CD4-positive, alpha-beta T cell treated with Interleukin-15 for 1 hour (primary cell): Measurements from ENCODE around the gene DYNLT2.

ENCODE experiments used
- DNase-seq: peaks from one replicate; pipeline ENCODE4 v3.0.0-alpha.2; 2020

The DYNLT2 gene

GRCh38 chr6:169751242-169752073, at the start of gene DYNLT2, which contains the start of gene ERMARD:
Gene DYNLT2, minus strand, starts transcription at chr6:169751572. Its CDS starts 114 bp downstream, at chr6:169751458.
Gene ERMARD, plus strand, starts transcription at chr6:169751622. Its CDS starts 36 bp downstream, at chr6:169751658.
- DNase-seq, result peak; percentile 92

GRCh38 chr6:169800668-169801395, 49.5 kb upstream of the DYNLT2 start:
- no peak for DNase-seq

GRCh38 chr6:169800116-169800667, 48.8 kb upstream of the DYNLT2 start:
- no peak for DNase-seq

GRCh38 chr6:169799474-169799926, 48.1 kb upstream of the DYNLT2 start:
- DNase-seq, result no peak

GRCh38 chr6:169798764-169799473, 47.5 kb upstream of the DYNLT2 start:
- no peak for DNase-seq

GRCh38 chr6:169795196-169795595, 43.8 kb upstream of the DYNLT2 start:
- no peak for DNase-seq

- no peak for DNase-seq
Measured at GRCh38 chr6:169794317-169795055, 43.1 kb upstream of the DYNLT2 start.

- no peak for DNase-seq
Measured at GRCh38 chr6:169793408-169793807, 42.0 kb upstream of the DYNLT2 start.

- no peak for DNase-seq
Measured at GRCh38 chr6:169792306-169793015, 41.1 kb upstream of the DYNLT2 start.

GRCh38 chr6:169791721-169792131, 40.4 kb upstream of the DYNLT2 start:
- DNase-seq, result no peak

- peak; percentile 66 for DNase-seq
Measured at GRCh38 chr6:169789944-169790927, 38.9 kb upstream of the DYNLT2 start.

GRCh38 chr6:169789146-169789943, 38.0 kb upstream of the DYNLT2 start:
- no peak for DNase-seq

GRCh38 chr6:169788809-169789145, 37.4 kb upstream of the DYNLT2 start:
- DNase-seq, result no peak

- DNase-seq, result no peak
Measured at GRCh38 chr6:169787797-169788196, 36.4 kb upstream of the DYNLT2 start.

GRCh38 chr6:169786349-169786748, 35.0 kb upstream of the DYNLT2 start:
- DNase-seq, result no peak

GRCh38 chr6:169785566-169785965, 34.2 kb upstream of the DYNLT2 start:
- no peak for DNase-seq

- DNase-seq, result no peak
Measured at GRCh38 chr6:169784821-169785340, 33.5 kb upstream of the DYNLT2 start.

GRCh38 chr6:169783971-169784820, 32.8 kb upstream of the DYNLT2 start:
- DNase-seq, result no peak
